ENCODE measurements around the gene RGMA. TPM values are rescaled to one million over a fixed set of nuclear protein-coding genes. Genes with fewer than 3 reads are reported as not detected.

RGMA gene
- total RNA-seq, 1 donor from 2014 or later = 6.2 TPM

DNA sequence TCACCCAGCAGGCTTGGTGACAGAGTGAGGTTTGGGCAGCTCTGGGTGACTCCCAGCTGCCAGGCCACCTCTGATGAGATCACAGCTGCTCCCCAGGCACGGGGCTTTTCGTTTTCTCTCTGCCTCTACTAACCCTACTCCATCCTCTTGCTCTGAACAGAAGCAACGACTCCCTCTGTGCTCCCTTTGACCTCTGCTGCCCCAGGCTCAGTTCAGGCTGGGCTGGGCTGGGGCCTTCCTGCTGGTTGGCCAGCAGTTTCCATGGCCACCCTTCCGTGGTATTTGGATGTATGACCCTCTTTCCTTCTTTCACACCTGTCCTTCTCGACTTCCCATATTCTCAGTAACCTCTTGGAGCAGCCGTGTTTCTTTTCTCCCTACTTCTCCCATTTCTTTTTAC lies 8.6 kb downstream of the RGMA start:
- Histone ChIP-seq H2AFZ (ENCODE audit: low read depth, low read length) (no peak overlapping the region), H3K9ac (ENCODE audit: low read length) (no peak overlapping the region), H3K4me3 (ENCODE audit: insufficient read depth, low read depth, low read length) (no peak overlapping the region), H3K27ac (ENCODE audit: low read depth, low read length) (no peak overlapping the region), H3K27me3 (ENCODE audit: insufficient read depth, low read length) (peaks cover 84% of the 10 kb centered on the region), H4K20me1 (ENCODE audit: insufficient read depth, low read length) (no peaks in the 10 kb centered on the region), H3K9me3 (ENCODE audit: insufficient read depth, low read depth, low read length) (no peaks in the 10 kb centered on the region), H3K79me2 (ENCODE audit: insufficient read depth, low read length) (no peaks in the 10 kb centered on the region), H3K4me2 (ENCODE audit: low read length) (no peak overlapping the region), H3K4me1 (ENCODE audit: insufficient read depth, low read length) (no peaks in the 10 kb centered on the region), H3K36me3 (ENCODE audit: insufficient read depth, low read length) (no peaks in the 10 kb centered on the region)
- peaks cover 53% of the 10 kb centered on the region for H3K27me3 Mint-ChIP-seq (ENCODE audit: low read depth, unreplicated experiment)
- H3K27ac Mint-ChIP-seq (ENCODE audit: unreplicated experiment) = no peak overlapping the region
- DNase-seq (ENCODE audit: low read depth) (no peak), FAIRE-seq (no peak)
- no peaks in the 10 kb centered on the region for H3K9me3 Mint-ChIP-seq (ENCODE audit: unreplicated experiment)
- TF ChIP-seq, protein P1, sequence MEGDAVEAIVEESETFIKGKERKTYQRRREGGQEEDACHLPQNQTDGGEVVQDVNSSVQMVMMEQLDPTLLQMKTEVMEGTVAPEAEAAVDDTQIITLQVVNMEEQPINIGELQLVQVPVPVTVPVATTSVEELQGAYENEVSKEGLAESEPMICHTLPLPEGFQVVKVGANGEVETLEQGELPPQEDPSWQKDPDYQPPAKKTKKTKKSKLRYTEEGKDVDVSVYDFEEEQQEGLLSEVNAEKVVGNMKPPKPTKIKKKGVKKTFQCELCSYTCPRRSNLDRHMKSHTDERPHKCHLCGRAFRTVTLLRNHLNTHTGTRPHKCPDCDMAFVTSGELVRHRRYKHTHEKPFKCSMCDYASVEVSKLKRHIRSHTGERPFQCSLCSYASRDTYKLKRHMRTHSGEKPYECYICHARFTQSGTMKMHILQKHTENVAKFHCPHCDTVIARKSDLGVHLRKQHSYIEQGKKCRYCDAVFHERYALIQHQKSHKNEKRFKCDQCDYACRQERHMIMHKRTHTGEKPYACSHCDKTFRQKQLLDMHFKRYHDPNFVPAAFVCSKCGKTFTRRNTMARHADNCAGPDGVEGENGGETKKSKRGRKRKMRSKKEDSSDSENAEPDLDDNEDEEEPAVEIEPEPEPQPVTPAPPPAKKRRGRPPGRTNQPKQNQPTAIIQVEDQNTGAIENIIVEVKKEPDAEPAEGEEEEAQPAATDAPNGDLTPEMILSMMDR (IDR thresholded peaks at IDR 0.05; ENCODE audit: insufficient read depth, low read depth, low read length) = no peak
- no peak for TF ChIP-seq EZH2 (IDR thresholded peaks at IDR 0.05; ENCODE audit: insufficient read depth, low read length)
- H3K4me1 Mint-ChIP-seq (ENCODE audit: low read depth, unreplicated experiment) = no peaks in the 10 kb centered on the region
- H3K36me3 Mint-ChIP-seq (ENCODE audit: low read depth, unreplicated experiment) = no peaks in the 10 kb centered on the region
- H3K4me3 Mint-ChIP-seq (ENCODE audit: unreplicated experiment) = no peak overlapping the region

- peaks cover 38% of the 10 kb centered on the region for H3K27me3 Mint-ChIP-seq (ENCODE audit: low read depth, unreplicated experiment)
- H3K36me3 ChIP-seq (ENCODE audit: insufficient read depth, low read length) = no peaks in the 10 kb centered on the region
- H3K9me3 ChIP-seq (ENCODE audit: insufficient read depth, low read depth, low read length) = no peaks in the 10 kb centered on the region
- H3K27ac Mint-ChIP-seq (ENCODE audit: unreplicated experiment) = no peak overlapping the region
- no peak overlapping the region for H3K4me3 Mint-ChIP-seq (ENCODE audit: unreplicated experiment)
- FAIRE-seq (no peak), DNase-seq (ENCODE audit: low read depth) (no peak)
- H3K4me1 ChIP-seq (ENCODE audit: insufficient read depth, low read length) = peaks cover 9% of the 10 kb centered on the region
- H3K27ac ChIP-seq (ENCODE audit: low read depth, low read length) = no peak overlapping the region
- no peak overlapping the region for H2AFZ ChIP-seq (ENCODE audit: low read depth, low read length)
- H4K20me1 ChIP-seq (ENCODE audit: insufficient read depth, low read length) = no peaks in the 10 kb centered on the region
- no peaks in the 10 kb centered on the region for H3K9me3 Mint-ChIP-seq (ENCODE audit: unreplicated experiment)
- peaks cover 74% of the 10 kb centered on the region for H3K27me3 ChIP-seq (ENCODE audit: insufficient read depth, low read length)
- no peaks in the 10 kb centered on the region for H3K36me3 Mint-ChIP-seq (ENCODE audit: low read depth, unreplicated experiment)
- no peak overlapping the region for H3K4me3 ChIP-seq (ENCODE audit: insufficient read depth, low read depth, low read length)
- no peaks in the 10 kb centered on the region for H3K79me2 ChIP-seq (ENCODE audit: insufficient read depth, low read length)
- peaks cover 1% of the 10 kb centered on the region for H3K4me1 Mint-ChIP-seq (ENCODE audit: low read depth, unreplicated experiment)
- TF ChIP-seq EZH2 (IDR thresholded peaks at IDR 0.05; ENCODE audit: insufficient read depth, low read length) = no peak
- TF ChIP-seq, protein P1 (IDR thresholded peaks at IDR 0.05; ENCODE audit: insufficient read depth, low read depth, low read length) = no peak
- H3K4me2 ChIP-seq (ENCODE audit: low read length) = no peak overlapping the region
- H3K9ac ChIP-seq (ENCODE audit: low read length) = no peak overlapping the region
Measured at GRCh38 chr15:93076875-93077274, 12.1 kb downstream of the RGMA start.

DNA sequence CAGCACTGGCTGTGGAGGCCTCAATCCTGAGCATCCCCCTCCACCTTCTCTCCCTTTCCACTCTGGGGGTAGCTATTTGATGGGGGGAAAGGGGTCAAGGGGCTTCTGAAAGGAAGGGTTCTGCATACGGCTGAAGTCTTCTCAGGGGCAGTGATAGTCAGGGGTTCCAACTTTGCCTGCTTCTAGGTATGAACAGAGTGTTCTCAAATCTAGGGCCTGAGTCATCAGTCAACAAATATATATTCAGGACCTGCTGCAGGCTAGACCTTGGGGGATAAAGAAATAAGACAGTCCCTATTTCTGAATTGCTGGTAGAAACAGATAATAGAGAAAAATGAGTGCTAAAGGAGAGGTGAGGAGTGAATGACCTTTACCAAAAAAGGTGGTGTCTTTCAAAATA lies 12.8 kb downstream of the RGMA start:
- Histone ChIP-seq H3K4me3 (ENCODE audit: insufficient read depth, low read depth, low read length) (no peak overlapping the region), H3K4me2 (ENCODE audit: low read length) (no peak overlapping the region), H4K20me1 (ENCODE audit: insufficient read depth, low read length) (no peaks in the 10 kb centered on the region), H3K9ac (ENCODE audit: low read length) (no peak overlapping the region), H3K36me3 (ENCODE audit: insufficient read depth, low read length) (no peaks in the 10 kb centered on the region), H3K27ac (ENCODE audit: low read depth, low read length) (no peak overlapping the region), H3K4me1 (ENCODE audit: insufficient read depth, low read length) (peaks cover 15% of the 10 kb centered on the region), H2AFZ (ENCODE audit: low read depth, low read length) (no peak overlapping the region), H3K27me3 (ENCODE audit: insufficient read depth, low read length) (peaks cover 75% of the 10 kb centered on the region), H3K79me2 (ENCODE audit: insufficient read depth, low read length) (no peaks in the 10 kb centered on the region), H3K9me3 (ENCODE audit: insufficient read depth, low read depth, low read length) (no peaks in the 10 kb centered on the region)
- FAIRE-seq (no peak), DNase-seq (ENCODE audit: low read depth) (no peak)
- peaks cover 33% of the 10 kb centered on the region for H3K27me3 Mint-ChIP-seq (ENCODE audit: low read depth, unreplicated experiment)
- H3K27ac Mint-ChIP-seq (ENCODE audit: unreplicated experiment) = no peak overlapping the region
- H3K36me3 Mint-ChIP-seq (ENCODE audit: low read depth, unreplicated experiment) = no peaks in the 10 kb centered on the region
- H3K9me3 Mint-ChIP-seq (ENCODE audit: unreplicated experiment) = no peaks in the 10 kb centered on the region
- peaks cover 1% of the 10 kb centered on the region for H3K4me1 Mint-ChIP-seq (ENCODE audit: low read depth, unreplicated experiment)
- H3K4me3 Mint-ChIP-seq (ENCODE audit: unreplicated experiment) = no peak overlapping the region
- TF ChIP-seq EZH2 (IDR thresholded peaks at IDR 0.05; ENCODE audit: insufficient read depth, low read length) = no peak
- TF ChIP-seq, protein P1 (IDR thresholded peaks at IDR 0.05; ENCODE audit: insufficient read depth, low read depth, low read length) = no peak
